Measurements from ENCODE around the gene SIRPD. TPM values are rescaled to one million over a fixed set of nuclear protein-coding genes. Genes with fewer than 3 reads are reported as not detected.

Gene SIRPD
- total and polyA plus RNA-seq, 4 donors, result 0.28 to 1.9 (median 0.80) TPM

- no peaks in the 10 kb centered on the region for H3K36me3 ChIP-seq (ENCODE audit: control insufficient read depth in 4 of 4, insufficient read depth in 4 of 4, low read length in 4 of 4)
- WGBS, 2 donors, result no CpG with 5 or more reads among the region's 9 CpGs
- DNase-seq (no peak), ATAC-seq (ENCODE audit: insufficient read depth, low FRiP score) (peak; percentile 66)
- H3K4me1 ChIP-seq (ENCODE audit: control insufficient read depth in 5 of 5, insufficient read depth in 5 of 5, low read length in 5 of 5), result no peaks in the 10 kb centered on the region
- no peak overlapping the region for H3K4me3 ChIP-seq
- H3K27me3 ChIP-seq (ENCODE audit: control insufficient read depth in 3 of 3, insufficient read depth in 3 of 3, low read length in 2 of 3), result no peaks in the 10 kb centered on the region
- no peak overlapping the region for H3K27ac ChIP-seq (ENCODE audit: low read depth in 1 of 2, low read length in 1 of 2)
- no peak overlapping the region for H3K9ac ChIP-seq (ENCODE audit: insufficient read depth in 1 of 2, low read length in 2 of 2)
- TF ChIP-seq, protein P1, sequence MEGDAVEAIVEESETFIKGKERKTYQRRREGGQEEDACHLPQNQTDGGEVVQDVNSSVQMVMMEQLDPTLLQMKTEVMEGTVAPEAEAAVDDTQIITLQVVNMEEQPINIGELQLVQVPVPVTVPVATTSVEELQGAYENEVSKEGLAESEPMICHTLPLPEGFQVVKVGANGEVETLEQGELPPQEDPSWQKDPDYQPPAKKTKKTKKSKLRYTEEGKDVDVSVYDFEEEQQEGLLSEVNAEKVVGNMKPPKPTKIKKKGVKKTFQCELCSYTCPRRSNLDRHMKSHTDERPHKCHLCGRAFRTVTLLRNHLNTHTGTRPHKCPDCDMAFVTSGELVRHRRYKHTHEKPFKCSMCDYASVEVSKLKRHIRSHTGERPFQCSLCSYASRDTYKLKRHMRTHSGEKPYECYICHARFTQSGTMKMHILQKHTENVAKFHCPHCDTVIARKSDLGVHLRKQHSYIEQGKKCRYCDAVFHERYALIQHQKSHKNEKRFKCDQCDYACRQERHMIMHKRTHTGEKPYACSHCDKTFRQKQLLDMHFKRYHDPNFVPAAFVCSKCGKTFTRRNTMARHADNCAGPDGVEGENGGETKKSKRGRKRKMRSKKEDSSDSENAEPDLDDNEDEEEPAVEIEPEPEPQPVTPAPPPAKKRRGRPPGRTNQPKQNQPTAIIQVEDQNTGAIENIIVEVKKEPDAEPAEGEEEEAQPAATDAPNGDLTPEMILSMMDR (IDR thresholded peaks at IDR 0.05; ENCODE audit: control extremely low read depth, extremely low read depth), result no peak
- no peaks in the 10 kb centered on the region for H3K9me3 ChIP-seq (ENCODE audit: control insufficient read depth in 4 of 4, insufficient read depth in 3 of 4, low read length in 3 of 4)
Measured at GRCh38 chr20:1588533-1589460, 31.3 kb upstream of the SIRPD start.

GRCh38 chr20:1587781-1588532, 30.5 kb upstream of the SIRPD start:
- ATAC-seq (ENCODE audit: insufficient read depth, low FRiP score), result no peak
- DNase-seq, result no peak
- no peak overlapping the region for H3K4me3 ChIP-seq
- H3K36me3 ChIP-seq (ENCODE audit: control insufficient read depth in 4 of 4, insufficient read depth in 4 of 4, low read length in 4 of 4), result no peaks in the 10 kb centered on the region
- H3K9me3 ChIP-seq (ENCODE audit: control insufficient read depth in 4 of 4, insufficient read depth in 3 of 4, low read length in 3 of 4), result no peaks in the 10 kb centered on the region
- H3K27ac ChIP-seq (ENCODE audit: low read depth in 1 of 2, low read length in 1 of 2), result no peak overlapping the region
- no peaks in the 10 kb centered on the region for H3K4me1 ChIP-seq (ENCODE audit: control insufficient read depth in 5 of 5, insufficient read depth in 5 of 5, low read length in 5 of 5)
- TF ChIP-seq, protein P1 (IDR thresholded peaks at IDR 0.05; ENCODE audit: control extremely low read depth, extremely low read depth), result no peak
- H3K9ac ChIP-seq (ENCODE audit: insufficient read depth in 1 of 2, low read length in 2 of 2), result no peak overlapping the region
- WGBS, 2 donors, result no CpG with 5 or more reads among the region's 3 CpGs
- no peaks in the 10 kb centered on the region for H3K27me3 ChIP-seq (ENCODE audit: control insufficient read depth in 3 of 3, insufficient read depth in 3 of 3, low read length in 2 of 3)

DNA sequence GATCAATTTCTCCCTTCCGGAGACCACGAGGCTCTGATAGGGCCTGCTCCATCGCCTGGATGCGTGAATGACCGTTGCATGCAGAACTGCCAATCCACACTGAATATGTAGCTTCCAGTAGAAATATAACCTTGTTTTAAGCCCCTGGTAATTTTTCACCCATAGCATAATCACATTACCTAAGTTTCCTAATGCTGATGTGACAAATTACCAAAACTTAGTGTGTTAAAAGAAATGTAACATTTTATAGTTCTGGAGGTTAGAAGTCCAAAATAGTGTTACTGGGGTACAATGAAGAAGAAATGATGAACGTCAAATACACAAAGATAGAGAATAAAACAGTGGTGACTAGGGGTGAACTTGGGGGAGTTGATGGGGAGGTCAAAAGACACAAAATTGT, 22.0 kb upstream of the SIRPD start:
- Histone ChIP-seq H3K27me3 (ENCODE audit: control insufficient read depth in 3 of 3, insufficient read depth in 3 of 3, low read length in 2 of 3) (no peaks in the 10 kb centered on the region), H3K9me3 (ENCODE audit: control insufficient read depth in 4 of 4, insufficient read depth in 3 of 4, low read length in 3 of 4) (no peaks in the 10 kb centered on the region), H3K36me3 (ENCODE audit: control insufficient read depth in 4 of 4, insufficient read depth in 4 of 4, low read length in 4 of 4) (no peaks in the 10 kb centered on the region), H3K4me1 (ENCODE audit: control insufficient read depth in 5 of 5, insufficient read depth in 5 of 5, low read length in 5 of 5) (no peaks in the 10 kb centered on the region), H3K9ac (ENCODE audit: insufficient read depth in 1 of 2, low read length in 2 of 2) (no peak overlapping the region), H3K27ac (ENCODE audit: low read depth in 1 of 2, low read length in 1 of 2) (no peak overlapping the region), H3K4me3 (no peak overlapping the region)
- TF ChIP-seq, protein P1 (IDR thresholded peaks at IDR 0.05; ENCODE audit: control extremely low read depth, extremely low read depth), result no peak
- DNase-seq (no peak), ATAC-seq (ENCODE audit: insufficient read depth, low FRiP score) (no peak)
- WGBS, 2 donors, result 92 to 96% methylated on average over 6 of the region's 6 CpGs

All from lung (tissue), 12 donors.